22Rv1 (cell line): ENCODE results near the gene MRPS24.
"Not testable (repeated sequence)": the region's sequence is repeated elsewhere in the genome, so short reads cannot be mapped to it uniquely, and the experiment has no call there.

Source experiments
- ZFX ChIP-seq: fragments of 450-650 bp; IDR thresholded peaks from 2 replicates; pipeline ENCODE4 v1.6.1; 2017; ENCODE audit warnings: antibody characterized with exemption, borderline replicate concordance
- TF ChIP-seq, protein P1 (sequence below): fragments of 450-650 bp; IDR thresholded peaks from 2 replicates; pipeline ENCODE4 v1.5.1; 2017; ENCODE audit warnings: mild to moderate bottlenecking

DNA sequence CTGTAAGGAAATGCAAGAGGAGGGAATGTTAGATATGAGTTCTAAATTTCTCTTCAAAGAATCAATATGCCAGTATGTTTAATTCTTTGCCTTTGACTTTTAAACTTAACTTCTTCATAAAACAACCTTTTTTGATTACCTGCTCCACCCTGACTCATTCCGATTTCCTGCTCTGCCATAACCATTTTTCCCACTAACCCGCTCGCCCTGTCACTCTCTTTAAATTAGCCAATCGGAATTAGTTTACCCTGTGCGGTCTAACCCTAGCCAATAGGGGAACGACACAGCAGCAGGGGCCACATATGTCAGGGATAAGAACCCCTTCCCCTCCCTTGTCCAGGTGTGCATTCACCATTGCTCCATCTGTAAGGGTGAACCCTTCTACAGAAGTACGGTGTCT is 45.9 kb downstream of the MRPS24 start:
- TF ChIP-seq, protein P1, sequence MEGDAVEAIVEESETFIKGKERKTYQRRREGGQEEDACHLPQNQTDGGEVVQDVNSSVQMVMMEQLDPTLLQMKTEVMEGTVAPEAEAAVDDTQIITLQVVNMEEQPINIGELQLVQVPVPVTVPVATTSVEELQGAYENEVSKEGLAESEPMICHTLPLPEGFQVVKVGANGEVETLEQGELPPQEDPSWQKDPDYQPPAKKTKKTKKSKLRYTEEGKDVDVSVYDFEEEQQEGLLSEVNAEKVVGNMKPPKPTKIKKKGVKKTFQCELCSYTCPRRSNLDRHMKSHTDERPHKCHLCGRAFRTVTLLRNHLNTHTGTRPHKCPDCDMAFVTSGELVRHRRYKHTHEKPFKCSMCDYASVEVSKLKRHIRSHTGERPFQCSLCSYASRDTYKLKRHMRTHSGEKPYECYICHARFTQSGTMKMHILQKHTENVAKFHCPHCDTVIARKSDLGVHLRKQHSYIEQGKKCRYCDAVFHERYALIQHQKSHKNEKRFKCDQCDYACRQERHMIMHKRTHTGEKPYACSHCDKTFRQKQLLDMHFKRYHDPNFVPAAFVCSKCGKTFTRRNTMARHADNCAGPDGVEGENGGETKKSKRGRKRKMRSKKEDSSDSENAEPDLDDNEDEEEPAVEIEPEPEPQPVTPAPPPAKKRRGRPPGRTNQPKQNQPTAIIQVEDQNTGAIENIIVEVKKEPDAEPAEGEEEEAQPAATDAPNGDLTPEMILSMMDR = not testable (repeated sequence)
- TF ChIP-seq ZFX = not testable (repeated sequence)
